ENCODE data around the gene CLASP1.
"Not testable (repeated sequence)": the region's sequence is repeated elsewhere in the genome, so short reads cannot be mapped to it uniquely, and the experiment has no call there.

Gene CLASP1

DNA sequence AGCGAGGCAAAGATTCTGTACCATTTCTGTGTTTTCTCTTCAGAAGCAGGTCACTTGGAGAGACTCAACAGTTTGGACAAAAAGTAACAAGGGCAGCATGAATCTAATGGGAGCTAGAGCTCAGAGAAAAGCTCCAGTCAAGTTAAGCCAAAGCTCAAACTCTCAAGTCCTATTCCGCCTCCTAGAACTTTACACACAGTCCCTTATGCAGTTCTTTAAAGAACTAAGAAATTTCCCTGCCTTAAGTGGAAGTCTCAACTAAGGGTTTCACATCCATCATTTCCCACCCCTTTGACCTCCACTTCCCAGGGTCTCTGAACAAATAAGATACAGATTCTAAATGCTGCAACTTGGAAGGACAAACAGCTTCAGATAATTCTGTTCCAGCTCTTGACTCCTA is 239.9 kb downstream of the CLASP1 start:
- no peak for DNase-seq

DNA sequence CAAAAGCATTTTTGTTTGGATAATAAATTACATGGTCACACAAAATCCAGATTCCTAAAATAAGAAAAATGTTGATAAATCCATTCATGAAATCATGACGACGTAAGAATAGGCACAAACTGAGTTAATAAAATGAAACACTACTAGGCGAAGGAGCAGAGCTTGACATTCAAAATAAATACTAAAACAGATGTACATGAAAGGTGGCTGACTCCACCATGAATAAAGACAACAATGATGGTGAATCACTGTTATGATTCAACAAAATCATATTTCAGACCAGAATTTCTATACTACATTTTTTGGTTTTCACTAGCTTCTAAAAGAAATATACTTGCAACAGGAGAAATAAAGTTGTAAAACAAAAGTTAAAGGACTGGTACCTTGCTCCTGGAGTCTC is 240.6 kb downstream of the CLASP1 start:
- no peak for DNase-seq

DNA sequence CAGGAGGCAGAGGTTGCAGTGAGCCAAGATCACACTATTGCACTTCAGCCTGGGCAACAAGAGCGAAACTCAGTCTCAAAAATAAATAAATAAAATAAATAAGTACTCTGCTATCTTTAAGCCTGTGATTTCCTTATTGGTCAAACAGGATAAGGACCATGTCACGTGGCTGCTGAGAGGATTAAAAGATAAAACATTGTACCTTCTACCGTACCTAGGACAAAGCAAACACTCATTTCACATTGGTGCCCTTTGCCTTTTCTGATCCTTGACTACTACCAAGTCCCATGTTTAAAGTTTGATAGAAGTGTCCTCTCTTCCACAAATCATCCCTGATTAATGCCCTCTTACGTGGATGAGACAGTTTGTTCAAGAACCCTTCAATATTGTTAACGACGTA is 244.0 kb downstream of the CLASP1 start:
- DNase-seq, result no peak

DNA sequence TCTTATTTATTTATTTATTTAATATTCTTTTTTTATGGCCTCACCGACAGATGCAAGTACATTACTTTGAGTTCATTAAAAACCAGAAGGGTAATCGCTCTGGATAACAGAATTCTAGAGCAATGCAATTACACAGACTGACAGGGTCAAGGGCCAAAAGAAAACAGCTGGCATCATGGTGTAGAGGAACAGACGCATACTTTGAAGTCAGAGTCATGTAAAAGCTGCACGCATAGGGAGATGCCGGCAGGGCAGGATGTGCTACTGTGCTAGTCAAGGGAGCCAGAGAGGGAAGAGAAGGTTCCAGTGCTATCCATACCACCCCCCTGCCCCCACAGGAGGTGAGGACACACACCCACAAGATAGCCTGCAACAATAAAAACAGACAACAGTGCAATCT is 249.1 kb downstream of the CLASP1 start:
- DNase-seq, result no peak

DNA sequence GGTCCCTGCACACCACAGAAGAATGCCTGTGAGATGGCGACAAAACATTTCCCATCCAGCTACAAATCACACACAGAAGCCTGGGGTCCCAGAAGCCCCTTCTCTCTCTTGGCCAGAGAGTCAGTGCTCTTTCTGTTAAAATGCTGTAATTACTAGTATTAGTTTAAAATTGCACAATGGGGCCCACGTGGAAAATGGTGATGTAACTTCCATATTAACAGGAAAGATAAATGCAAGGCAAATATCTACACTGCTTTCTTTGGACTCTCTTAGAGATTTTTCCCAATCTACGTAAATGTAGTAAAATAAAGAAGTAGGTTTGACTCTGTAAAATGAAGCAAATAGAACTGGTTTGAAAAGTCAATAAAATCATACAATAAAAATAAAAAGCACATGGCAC is 250.4 kb downstream of the CLASP1 start:
- DNase-seq, result no peak

DNA sequence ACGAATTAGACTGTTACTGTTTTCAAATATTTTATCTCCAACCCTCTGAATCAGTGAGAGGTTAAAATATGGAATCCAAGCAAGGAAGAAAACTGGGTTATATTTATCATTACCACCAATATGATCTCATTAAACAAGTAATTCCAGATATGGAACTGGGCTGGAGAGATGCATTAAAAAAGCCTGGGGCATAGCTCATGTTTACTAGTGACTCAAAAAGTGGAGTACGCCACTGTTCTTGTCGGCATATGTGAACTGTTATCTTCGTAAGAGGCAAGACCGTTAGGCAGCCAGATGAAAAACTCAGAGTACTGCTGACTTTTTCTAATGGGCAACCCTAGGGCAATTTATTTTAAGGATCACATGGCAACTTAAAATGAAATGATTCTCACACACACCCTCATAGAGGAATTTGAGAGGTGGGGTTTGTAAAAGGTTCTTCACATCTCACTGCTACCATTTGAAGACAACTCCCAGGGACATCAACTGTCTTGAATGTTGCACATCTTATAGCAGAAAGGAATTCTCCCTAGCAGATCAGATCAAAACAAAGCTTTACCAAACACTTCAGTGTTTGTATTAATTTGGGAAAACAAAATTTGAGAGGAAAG is 259.1 kb downstream of the CLASP1 start:
- no peak for DNase-seq

DNA sequence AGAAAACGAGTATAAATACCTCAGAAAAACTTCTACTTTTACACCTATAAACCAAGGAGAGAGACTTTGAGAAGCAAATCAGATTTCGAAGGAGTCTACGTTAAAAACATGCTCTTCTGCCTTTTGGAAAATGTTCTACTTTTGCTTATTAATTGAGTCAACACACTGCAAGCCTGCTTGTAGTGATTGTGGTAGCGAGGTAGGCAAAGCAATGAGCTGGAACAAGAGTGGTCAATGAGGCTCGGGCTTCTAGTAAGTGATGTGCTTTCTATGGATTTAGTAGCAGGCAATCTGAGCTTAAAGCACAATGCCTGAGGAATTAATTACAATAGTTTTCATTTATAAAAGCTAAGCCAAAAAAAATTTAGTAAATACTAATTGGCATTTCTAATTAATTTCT is 260.9 kb downstream of the CLASP1 start:
- no peak for DNase-seq

DNA sequence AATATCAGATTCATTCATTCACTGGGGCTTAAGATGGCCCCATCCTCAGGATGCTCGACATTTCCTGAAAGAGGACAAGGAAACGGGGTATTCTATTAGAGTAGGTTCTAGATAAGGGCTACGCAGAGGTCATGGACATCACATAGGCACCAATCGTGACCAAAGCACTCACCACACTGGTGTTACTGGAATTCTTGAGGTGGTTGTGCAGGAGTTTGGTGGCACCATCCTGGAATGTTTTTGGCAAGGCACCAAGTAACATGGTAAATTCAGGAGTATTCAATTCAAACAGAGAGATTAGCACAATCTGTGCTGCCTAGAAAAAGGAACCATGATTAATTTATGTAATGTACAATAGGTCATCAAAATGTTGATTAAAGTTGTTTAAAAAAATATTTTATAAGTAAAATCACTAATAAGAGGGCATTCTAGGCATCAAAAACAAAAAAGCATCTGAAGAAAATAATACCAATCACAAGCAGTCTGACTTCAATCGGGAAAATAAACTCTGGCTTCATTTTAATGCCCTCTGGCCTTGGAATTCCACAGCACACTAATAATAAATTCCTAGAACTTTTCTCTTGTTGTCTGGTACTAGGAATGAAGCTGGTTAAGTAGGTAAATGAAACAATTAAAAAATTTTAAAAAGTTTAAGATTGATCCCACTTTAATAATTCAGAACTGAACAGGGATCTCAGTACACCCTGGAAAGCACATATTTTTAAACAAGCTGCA is 261.5 kb downstream of the CLASP1 start:
- DNase-seq, result no peak

DNA sequence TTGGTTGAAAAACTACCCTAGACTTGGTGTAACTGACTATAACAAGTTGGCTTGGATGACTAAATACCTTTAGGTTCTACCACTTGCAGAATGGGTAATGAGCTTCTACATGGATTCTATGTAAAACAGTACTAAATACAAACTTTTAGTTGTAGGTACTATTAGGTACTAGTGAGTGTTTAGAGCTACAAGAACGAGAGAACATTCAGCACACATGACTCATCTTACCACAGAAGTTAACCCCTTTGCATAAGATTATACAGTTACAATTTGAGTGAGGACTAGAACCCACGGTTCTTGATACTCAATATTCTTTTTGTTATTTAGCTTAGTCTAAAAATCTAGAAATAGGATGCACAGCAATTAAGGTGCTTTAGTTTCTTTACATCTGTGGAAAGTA is 262.6 kb downstream of the CLASP1 start:
- DNase-seq, result no peak

DNA sequence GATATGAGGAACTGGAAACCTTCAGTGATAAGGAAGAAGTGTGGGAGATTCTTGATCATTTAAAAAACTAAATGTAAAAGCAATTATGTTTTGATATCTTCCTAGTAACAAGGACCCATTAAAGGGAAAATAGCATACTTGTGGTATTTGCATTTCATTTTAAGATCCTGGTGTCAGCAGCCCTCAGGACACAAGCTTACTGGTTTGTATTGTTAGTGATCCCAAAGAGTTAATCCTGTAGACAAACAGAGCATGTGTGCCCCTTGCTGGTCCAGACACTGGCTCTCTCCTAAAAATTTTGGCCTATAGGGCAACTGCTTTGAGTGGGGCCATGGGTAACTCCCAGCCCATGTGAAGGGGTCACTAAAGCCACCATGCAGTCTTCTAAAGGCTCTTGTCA is 263.2 kb downstream of the CLASP1 start:
- DNase-seq, result no peak

DNA sequence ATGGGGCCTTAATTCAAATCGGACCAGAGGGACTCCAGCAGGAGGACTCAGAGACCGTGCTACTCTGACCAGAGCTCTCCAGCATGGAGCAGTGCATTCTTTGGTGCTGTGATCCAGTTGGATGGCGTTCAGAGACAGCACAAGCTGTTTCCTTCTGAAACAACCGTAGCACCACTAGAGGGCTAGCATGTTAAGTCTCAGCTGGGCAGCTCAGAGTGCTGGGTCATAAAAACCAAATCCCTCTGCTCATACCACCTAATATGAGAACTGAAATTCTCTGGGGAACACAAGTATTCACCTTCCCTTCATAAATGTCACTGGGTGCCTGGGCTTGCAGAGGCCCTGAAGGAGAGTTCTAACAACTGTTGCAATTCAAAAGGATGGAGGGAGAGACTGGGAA is 266.5 kb downstream of the CLASP1 start:
- DNase-seq, result no peak

DNA sequence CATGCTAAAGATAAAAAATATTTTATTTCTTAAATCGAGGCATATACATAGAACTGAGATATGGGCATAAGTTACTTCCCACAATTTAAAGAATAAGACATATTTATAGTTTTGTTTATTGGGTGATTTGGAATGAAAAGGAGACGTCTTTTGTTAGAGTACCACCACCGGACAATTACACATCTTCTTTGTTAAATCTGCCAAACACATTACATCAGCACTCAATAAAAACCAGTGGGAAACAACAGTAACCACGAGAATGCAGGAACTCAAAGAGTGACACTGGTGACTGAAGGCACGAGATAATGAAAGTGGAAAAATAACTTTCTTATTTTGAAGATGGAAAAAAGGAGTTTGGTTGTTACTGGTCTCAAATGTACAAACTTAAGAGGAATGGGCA is 271.6 kb downstream of the CLASP1 start:
- no peak for DNase-seq

DNA sequence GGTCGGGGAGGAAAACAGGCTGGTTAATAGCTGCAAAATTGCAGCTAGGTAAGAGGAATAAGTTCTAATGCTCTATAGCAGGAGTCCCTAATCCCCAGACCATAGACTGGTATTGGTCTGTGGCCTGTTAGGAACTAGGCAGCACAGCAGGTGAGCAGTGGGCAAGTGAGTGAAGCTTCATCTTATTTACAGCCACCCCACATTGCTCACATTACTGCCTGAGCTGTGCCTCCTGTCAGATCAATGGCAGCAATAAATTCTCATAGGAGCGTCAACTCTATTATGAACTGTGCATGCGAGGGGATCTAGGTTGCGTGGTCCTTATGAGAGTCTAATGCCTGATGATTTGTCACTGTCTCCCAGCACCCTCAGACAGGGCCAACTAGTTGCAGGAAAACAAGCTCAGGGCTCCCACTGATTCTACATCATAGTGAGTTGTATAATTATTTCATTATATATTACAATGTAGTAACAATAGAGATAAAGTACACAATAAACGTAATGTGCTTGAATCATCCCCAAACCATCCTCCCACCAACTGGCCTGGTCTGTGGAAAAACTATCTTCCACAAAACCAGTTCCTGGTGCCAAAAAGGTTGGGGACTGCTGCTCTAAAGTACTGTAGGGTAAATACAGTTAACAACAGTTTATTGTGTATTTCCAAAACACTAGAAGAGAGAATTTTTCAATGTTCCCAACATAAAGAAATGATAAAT is 272.6 kb downstream of the CLASP1 start:
- no peak for DNase-seq

DNA sequence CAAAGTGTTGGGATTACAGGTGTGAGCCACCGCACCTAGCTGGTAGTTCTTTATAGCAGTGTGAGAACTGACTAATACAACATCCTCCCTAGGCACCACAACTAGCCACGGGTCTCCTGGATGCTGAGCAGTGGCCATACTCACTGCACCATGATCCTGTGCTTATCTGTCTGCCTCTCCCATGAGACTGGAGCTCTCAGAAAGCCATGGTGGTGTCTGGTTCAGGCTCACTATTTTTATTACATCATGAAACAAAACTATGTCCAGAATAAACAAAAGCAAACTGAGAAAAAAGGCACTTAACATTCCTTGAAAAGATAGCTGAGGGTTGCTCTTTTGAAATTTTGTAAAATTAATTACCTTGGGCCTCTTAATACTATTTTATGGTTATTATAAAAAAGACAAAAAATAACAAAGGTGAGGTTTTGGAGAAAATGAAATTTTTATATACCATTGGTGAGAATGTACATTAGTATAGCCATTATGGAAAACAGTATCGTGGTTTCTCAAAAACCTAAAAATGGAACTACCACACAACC is 273.6 kb downstream of the CLASP1 start:
- DNase-seq, result no peak

DNA sequence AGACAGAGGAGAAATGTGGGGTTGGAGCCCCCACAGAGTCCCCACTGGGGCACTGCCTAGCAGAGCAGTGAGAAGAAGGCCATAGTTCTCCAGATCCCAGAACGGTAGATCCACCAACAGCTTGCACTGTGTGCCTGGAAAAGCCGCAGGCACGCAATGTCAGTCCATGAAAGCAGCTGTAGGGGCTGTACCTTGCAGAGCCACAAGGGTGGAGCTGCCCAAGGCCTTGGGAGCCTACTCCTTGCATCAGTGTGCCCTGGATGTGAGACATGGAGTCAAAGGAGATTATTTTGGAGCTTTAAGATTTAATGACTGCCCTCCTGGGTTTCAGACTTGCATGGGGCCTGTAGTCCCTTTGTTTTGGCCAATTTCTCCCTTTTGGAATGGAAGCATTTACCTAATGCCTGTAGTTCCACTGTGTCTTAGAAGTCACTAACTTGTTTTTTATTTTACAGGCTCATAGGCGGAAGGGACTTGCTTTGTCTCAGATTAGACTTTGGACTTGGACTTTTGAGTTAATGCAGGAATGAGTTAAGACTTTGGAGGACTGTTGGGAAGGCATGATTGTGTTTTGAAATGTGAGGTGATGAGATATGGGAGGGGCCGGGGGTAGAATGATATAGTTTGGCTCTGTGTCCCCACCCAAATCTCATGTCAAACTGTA is 274.7 kb downstream of the CLASP1 start:
- DNase-seq, result not testable (repeated sequence)

DNA sequence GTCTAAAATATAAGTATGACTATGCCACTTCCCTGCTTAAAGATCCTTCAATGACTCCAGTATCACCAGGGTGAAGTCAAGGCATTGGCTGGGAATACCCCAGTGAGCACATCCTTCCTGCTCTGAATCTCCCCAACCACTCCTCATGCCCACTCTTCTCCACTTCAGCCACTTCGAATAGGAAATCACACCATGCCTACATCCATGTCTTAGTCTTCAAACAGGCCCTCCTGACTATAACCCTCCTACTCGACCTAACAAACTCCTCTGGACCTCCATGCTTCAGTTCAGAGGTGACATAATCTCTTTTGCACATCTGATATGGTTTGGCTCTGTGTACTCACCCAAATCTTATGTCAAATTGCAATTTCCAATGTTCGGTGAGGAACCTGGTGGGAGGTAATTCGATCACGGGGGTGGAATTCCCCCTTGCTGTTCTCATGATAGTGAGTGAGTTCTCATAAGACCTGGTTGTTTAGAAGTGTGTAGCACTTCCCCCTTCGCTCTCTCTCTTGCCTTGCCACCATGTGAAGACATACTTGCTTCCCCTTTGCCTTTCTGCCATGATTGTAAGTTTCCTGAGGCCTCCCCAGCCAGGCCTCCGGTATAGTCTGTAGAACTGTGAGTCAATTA is 276.4 kb downstream of the CLASP1 start:
- DNase-seq, result no peak

DNA sequence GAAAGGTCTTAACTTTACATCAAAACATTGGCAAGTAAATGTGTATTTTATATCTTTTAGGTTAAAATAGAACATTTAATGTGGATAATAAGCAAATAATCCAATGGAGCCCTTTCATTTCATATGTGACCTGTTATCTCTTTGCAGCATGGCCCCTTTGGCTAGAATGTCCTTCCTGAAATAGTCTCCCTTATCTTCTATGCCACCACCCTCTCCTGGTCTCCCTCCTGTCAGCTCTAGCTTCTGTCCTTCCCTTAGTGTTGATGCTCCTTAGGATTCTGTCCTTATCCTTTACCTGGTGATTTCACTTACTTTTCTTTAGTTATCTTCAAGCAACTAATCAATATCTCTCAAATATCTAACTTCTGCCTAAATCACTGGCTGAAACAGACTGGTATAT is 277.2 kb downstream of the CLASP1 start:
- DNase-seq, result no peak

DNA sequence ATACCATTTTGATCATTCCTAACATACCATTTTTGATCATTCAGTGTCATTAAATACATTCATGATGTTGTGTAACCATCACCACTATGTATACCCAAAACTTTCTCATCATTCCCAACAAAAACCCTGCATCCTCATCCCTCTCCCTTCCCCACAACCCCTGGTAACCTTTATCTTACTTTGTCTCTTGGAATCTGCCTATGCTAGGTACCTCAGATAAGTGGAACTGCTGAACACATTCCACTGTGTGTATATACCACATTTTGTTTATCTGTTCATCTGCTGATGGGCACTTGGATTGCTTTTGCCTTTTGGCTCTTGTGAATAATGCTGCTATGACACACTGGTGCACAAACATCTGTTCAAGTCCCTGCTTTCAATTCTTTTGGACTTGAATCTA is 280.4 kb downstream of the CLASP1 start:
- no peak for DNase-seq

DNA sequence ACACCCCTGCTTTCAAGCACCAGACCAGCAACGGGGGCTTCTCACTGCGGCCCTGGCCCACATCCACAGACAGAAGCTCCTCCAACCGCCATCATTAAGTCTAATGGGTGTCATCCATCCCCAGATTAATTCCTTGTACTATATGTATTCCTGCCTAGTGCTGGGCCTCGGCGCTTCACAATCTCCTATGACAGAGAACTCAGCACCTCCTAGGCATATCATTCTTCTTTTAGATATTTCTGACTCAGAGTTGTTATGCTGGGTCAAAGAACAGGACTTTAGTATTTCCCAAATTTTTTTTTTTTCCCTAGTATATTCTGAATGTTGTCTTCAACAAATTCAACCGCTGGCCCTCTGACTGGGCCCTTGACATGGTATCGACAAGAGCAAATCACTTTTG is 281.1 kb downstream of the CLASP1 start:
- DNase-seq, result no peak

DNA sequence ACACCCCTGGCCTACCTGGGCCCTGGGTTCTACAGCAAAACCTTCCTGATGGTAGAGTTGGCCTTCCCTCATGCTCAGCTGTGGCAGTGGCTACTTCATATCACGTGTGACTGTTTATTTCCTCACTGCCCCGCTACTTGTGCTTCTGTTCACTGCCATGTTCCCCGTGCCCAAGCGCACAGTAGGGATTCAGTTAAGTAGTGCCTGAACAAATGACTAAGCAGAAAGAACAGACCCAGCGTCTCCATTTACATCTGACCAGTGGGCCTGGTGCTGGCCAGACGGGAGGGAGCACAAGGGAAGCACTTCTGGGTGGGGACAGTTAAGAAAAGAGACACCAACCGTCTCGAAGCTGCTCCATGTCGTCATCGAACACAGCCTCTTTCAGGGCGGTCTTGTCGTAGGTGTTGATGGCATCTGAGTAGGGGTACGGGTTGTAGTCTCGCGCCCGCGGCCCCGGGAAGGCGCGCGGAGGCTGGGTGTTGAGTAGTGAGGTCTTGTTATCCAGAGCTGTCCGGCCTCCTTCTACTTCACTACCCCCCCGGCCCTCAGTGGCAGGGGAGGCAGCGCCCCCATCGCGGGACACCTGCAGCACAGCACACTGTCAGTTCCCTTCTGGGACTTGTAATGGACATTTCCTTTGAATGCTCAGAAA is 281.9 kb downstream of the CLASP1 start:
- DNase-seq, result no peak

DNA sequence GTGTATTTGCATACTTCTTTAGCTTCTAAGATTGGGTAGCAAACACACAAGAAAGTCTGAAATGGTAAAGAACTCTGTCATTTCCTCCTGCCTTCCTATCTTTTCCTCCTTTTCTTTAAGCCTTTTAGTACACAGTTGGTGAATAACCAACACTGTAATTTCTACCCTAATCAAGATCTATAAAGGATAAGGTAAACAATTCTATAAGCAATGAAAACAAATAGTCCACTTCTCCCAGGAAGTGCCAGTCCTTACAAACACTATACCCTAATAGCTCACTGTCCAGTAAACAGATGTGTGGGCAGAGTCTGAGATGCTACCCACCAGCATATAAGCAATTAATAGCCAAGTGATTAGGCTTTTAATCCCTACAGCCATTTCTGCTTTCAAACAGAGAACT is 283.2 kb downstream of the CLASP1 start:
- no peak for DNase-seq

DNA sequence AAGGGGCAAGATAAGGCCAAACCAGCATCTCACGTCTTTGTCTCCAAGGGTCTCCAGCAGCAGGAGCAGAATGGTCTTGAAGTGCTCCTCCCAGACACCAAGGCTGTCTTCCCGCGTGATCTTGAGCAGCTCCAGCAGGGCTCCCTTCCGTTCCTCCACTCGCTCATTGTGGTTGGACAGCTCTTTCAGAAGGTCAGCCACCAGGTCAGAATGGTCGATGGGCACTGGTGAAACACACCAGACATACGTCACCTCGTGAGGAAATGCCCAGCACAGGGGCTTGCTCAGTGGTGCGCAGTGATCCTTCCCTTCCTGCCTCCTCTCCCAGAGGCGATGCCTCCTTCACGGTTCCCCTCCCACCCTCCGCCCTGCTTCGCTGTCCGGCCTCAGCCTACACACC is 284.2 kb downstream of the CLASP1 start:
- no peak for DNase-seq

Data from NCI-H2171 (cell line).